ENCODE results near the gene BCKDHB.
A peak's percentile ranks its signal among the peaks of the same experiment; 100 is the strongest.
"Not testable (repeated sequence)": the region's sequence is repeated elsewhere in the genome, so short reads cannot be mapped to it uniquely, and the experiment has no call there.

BCKDHB gene

DNA sequence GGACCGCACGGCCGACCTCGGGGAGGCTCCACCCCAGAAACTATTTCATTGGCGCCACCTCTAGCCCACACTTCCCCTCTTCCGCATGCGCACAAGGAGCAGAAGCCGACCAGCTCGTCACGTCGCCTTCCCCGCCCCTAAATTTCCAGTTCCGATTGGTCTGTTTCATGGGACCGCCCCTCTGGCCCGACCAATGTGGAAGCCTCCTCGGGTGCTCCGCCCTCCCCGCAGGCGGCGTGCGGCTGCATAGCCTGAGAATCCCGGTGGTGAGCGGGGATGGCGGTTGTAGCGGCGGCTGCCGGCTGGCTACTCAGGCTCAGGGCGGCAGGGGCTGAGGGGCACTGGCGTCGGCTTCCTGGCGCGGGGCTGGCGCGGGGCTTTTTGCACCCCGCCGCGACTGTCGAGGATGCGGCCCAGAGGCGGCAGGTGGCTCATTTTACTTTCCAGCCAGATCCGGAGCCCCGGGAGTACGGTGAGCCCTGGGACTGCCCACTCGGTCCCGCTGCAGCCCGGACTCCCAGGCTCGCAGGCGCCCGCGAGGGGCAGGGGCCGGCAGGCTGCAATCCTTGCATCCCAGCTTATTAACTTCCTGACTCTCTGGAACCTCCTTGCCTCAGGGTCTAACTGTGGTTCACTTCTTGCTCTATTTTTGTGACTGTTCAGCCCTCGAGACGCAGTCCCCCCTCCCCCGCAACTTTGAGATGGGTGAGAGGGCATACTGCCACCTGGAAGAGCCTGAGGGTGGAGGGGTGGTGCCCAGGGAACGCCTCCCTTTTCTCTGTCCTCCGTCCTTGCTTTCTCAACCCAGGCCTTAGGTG, at the start of gene BCKDHB:
Gene BCKDHB, plus strand, starts transcription at position 254 of the 818 bp plus-strand sequence. Its CDS starts 23 bp downstream, at position 277.
- peak; percentile 99 for FAIRE-seq

GRCh38 chr6:80060774-80061173, 45.7 kb upstream of the BCKDHB start:
- FAIRE-seq: no peak

DNA sequence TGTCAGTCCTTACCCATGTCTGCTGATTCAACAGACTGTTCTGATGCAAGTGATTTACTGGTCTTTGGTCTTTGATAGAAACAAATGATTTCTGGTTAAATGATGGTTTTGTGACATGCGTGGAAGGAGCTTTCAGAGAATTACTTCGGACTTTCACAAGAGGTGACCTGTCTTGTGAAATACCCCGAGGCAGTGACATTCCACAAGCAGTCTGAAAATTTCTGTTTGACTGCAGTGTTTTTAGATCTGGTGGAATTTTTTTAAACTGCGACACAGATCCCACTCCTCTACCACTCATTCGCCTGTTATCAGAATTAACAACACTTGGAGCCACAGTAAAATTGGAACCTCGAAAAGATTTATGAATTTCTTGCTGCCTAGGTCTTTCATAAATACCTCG, 38.3 kb upstream of the BCKDHB start:
- FAIRE-seq: not testable (repeated sequence)

GRCh38 chr6:80070431-80070830, 36.0 kb upstream of the BCKDHB start:
- FAIRE-seq: not testable (repeated sequence)

DNA sequence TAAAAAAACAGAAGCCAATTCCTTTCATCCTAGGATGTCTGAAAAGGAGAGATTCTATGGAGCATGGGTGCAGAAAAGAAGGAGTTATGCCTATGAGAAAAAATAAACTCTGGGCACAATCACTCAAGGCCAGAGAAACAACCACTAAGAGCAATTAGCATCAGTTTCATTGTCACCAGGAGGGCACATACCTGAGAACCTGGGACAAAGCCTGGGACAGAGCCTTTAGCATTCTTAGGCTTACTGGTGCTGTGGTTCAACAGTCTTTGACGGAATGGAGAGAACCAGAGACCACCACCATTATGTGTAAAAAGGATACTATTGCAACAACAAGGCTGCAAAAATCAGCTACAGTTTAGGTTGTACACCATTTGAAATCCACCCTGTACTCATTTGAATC, 29.4 kb upstream of the BCKDHB start:
- FAIRE-seq: no peak

- FAIRE-seq: no peak
These were observed 17.8 kb upstream of the BCKDHB start for GRCh38 chr6:80088637-80089036.

DNA sequence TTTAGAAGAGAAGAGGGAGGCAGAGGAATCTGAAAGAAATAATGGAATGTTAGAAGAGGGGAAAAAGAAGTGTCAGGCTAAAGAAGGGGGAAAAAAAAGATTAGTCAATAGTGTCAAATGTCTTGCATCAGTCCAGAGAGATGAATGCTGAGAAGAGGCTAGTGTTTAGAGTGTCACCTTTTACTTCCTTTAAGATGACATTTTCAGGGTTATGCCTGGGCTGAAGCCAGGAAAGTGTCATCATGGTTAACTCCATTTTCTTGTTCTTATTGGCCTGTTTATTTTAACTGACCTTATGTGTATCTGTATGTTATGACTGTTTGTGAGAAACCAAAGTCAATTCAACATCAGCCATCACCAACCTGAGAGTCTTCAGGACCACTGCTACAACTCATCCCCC, 15.0 kb upstream of the BCKDHB start:
- no peak for FAIRE-seq

DNA sequence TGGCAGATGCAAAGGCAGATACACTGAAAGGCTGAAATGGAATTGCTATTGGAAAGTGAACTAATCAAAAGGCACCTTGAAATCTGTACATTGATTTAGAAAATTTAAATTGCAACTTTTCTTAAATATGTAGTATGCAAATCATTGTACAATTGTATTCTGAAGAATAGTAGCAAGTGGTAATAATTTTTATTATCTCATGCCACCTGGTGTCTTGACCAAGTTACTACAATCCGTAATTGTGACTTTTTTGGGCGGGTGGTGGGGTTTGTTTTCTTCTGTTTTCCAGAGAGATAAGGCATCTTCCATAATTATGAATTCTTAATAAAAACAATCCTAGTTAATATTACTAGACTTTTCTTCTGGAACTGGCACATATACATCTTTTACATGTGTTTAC, 12.5 kb upstream of the BCKDHB start:
- FAIRE-seq: peak; percentile 59

GRCh38 chr6:80095600-80095999, 10.9 kb upstream of the BCKDHB start:
- no peak for FAIRE-seq

DNA sequence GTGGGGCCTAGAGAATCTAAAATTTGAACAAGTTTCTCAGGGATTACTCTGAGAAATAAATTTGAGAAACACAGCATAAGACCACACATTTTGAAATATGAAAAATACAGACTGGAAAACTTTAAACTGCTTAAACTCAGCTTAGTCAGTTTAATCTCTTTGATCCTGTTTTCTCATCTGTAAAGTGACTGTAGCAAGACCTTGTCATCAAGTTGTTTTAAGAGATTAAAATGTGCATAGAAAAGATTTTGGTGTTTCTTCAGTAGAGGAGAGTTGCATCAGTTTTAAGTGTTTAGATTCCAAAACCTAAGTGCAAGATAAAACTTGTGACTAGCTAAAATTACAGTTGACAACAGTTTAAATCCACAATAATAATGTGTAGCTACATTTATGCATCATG, 8.1 kb upstream of the BCKDHB start:
- no peak for FAIRE-seq

- FAIRE-seq: no peak
These were observed 2.0 kb upstream of the BCKDHB start for GRCh38 chr6:80104520-80104919.

DNA sequence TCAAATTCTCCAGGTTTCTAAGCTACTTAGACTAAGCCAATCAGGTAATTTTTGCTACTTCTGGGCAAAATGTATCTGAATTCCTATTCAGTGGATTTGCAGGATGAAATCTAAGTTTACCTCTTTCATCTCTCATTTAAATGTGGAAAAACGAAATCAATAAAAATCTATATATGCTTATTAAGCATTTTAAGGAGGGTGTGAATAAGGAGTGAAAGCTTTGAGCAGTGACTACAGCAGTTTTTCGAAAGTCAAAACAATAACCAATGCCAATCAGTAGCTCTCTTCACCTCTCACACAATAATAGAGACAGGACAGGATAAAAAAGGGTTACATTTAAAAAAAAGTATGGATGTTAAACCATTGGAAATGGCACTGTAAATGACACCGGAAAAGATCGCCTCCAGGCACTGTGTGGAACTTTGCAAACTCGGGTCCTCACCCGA, 476 bp upstream of the BCKDHB start:
- no peak for FAIRE-seq

DNA sequence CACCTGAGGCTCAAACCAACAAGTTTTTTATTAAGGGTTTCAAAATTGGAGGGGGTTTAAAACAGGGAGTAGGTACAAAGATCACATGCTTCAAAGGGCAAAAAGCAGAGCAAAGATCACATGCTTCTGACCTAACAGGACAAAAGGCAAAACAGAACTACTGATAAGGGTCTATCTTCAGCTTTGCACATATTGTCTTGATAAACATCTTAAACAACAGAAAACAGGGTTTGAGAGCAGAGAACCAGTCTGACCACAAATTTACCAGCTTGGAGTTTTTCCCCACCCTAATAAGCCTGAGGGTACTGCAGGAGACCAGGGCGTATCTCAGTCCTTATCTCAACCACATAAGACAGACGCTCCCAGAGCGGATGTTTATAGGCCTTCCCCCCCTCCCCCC, 16.1 kb downstream of the BCKDHB start:
- FAIRE-seq: not testable (repeated sequence)

- no peak for FAIRE-seq
These were observed 20.3 kb downstream of the BCKDHB start for GRCh38 chr6:80126657-80127345.

GRCh38 chr6:80129485-80129884, 23.0 kb downstream of the BCKDHB start:
- FAIRE-seq: no peak

GRCh38 chr6:80133020-80133419, 26.5 kb downstream of the BCKDHB start:
- FAIRE-seq: no peak

- FAIRE-seq: no peak
These were observed 27.6 kb downstream of the BCKDHB start for GRCh38 chr6:80134065-80134464.

GRCh38 chr6:80142586-80142985, 36.1 kb downstream of the BCKDHB start:
- FAIRE-seq: peak; percentile 93

- FAIRE-seq: no peak
These were observed 37.0 kb downstream of the BCKDHB start for GRCh38 chr6:80143419-80143937.

DNA sequence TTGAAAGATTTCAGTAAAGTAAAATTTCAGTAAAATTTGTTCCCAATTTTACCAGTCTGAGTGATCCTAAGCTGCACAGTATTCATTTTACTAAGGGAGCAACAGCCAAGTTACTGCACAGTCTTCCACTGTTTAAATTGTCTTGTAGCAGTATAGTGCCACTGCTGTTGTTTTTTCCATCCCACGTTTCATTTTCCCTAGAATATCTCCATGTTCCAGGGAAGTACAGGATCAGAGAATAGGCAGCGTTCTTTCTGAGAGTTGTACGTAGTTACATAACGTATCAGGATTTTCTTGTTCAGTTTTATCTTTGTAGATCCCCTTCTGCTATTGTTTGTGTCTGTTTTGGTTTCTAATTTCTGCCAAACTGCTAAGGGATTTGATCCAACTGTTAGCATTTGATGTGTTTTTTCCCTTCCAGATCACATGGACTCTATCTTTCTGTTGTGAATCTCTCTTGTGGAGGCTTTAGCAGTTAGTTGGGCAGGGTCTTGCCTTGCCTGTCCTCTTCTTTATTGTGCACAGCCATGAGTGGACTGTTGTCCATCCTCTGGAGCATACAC, 38.4 kb downstream of the BCKDHB start:
- no peak for FAIRE-seq

GRCh38 chr6:80145509-80145908, 39.0 kb downstream of the BCKDHB start:
- no peak for FAIRE-seq

- FAIRE-seq: no peak
These were observed 39.5 kb downstream of the BCKDHB start for GRCh38 chr6:80145921-80146320.

DNA sequence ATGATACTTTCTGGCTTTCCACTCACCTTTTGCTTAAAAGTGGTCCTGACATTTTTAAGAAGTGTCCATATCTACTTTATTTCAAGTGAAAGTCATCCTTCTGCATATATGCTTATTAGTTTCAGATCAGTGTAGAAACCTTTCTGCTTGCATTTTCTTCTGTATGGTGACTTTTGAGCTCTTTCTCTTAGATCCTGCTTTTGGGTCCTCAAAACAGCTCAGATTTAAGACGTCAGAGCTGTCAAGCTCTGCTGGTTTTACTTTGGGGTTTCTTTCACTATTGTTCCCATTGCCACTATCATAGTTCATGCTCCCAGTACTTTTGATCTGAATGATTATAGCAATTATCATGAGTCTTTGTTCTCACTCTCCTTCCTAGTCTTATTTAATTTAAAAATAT, 41.7 kb downstream of the BCKDHB start:
- no peak for FAIRE-seq

GRCh38 chr6:80151635-80152034, 45.2 kb downstream of the BCKDHB start:
- no peak for FAIRE-seq
